NCI-H2107 treated with DMSO at 0.1 percent for 48 hours (cell line): ENCODE results near the gene HNRNPC.
"Not testable (repeated sequence)": the region's sequence is repeated elsewhere in the genome, so short reads cannot be mapped to it uniquely, and the experiment has no call there.

Experiments
- DNase-seq: peaks from one replicate; lab custom pipeline; 2025; ENCODE audit not compliant: unreplicated experiment; lab: John Stamatoyannopoulos, UW

The HNRNPC gene

DNA sequence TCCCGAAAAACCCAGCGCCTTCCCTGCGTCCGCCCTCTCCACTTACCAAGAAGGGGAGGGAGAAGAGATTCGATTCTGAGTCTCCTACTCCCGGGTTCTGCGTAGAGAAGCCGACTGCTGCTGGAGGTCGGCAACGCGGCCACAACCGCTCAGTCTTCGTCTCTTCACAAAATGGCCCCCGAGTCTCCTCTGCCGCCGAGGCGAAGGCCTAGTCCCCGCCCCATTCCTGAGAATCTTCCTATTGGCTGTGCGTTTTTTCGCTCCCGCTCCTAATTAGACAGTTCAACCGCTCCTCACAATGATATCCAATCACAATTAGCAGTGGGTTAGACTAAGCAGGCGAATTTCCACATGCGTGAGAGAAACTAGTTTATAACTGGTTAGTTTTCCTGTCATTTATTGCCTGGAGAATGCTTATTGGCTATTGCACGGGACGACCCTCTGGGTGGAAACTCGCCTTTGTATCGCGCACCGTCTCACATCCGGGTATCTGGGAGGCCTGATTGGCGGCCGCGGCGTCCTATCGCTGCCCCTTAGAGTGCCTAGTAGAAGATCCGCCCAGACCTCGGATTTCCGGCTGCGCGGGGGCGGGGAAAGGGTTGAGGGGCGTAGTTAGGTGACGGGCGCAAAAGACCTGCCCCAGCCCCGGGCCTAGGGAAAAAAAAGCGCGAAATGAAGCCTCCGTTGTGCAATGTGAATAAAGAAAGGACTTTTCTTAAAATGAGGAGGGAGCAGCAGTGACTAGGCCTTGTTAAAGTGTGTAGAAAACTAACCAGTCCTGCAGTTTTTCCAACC lies at the start of gene HNRNPC:
TSS of gene HNRNPC (minus strand) at position 191 of the 795 bp plus-strand sequence. CDS start 35,249 bp downstream, outside the sequence.
- DNase-seq: peak; percentile 100

DNA sequence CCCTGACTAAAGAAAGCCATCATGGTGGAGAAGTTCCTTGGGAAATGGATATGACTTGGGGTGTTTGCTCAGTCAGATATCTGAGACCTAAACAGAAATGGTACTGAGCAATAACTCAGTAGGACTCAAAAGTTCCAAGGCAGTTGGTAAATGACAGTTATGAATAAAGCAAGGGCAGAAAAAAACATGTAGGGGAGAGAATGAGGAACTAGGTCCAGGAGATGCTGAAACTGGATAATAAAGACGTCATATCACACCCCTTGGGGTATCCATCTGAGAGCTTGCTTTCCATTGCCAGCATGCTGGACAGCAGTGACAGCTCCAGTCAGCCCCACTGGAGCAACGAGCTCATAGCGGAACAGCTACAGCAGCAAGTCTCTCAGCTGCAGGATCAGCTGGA lies 48.2 kb upstream of the HNRNPC start:
- DNase-seq: no peak

DNA sequence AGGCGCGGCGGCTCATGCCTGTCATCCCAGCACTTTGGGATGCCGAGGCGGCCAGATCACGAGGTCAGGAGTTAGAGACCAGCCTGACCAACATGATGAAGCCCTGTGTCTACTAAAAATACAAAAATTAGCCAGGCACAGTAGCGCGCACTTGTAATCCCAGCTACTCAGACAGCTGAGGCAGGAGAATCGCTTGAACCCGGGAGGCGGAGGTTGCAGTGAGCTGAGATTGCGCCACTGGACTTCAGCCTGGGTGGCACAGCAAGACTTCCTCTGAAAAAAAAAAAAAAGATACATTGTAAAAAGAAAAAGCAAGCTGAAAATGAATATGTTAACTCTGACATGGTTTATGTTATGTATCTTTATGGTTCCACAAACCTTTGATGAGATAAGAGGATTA lies 44.3 kb upstream of the HNRNPC start:
- no peak for DNase-seq

DNA sequence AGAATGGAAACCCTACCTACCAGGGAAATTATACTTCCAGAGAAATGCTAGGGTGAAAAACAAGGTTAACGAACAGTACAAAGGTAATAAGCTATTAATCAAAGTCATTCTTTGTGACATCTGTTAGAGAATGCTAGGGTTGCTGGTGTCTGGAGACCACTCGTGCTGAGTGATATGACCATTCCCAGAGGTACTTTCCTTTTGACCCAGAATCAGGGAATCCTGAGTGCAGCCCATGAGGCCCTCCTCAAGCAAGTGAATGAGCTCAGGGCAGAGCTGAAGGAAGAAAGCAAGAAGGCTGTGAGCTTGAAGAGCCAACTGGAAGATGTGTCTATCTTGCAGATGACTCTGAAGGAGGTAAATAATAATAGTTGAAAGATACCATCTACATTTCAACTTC lies 42.4 kb upstream of the HNRNPC start:
- DNase-seq: no peak

DNA sequence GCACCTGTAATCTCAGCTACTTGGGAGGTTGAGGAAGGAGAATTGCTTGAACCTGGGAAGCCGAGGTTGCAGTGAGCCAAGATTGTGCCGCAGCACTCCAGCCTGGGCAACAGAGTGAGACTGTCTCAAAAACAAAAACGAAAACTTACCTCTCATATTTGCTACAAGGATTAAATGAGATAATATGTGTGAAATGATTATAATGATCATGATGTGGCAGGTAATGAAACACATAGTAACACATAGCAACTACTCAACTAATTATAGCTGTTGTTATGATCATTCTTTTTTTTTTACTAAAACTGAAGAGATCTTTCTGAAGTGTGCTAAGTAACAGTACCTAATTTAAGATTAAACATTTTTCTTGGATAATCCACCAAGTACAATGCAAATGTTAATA lies 40.7 kb upstream of the HNRNPC start:
- no peak for DNase-seq

DNA sequence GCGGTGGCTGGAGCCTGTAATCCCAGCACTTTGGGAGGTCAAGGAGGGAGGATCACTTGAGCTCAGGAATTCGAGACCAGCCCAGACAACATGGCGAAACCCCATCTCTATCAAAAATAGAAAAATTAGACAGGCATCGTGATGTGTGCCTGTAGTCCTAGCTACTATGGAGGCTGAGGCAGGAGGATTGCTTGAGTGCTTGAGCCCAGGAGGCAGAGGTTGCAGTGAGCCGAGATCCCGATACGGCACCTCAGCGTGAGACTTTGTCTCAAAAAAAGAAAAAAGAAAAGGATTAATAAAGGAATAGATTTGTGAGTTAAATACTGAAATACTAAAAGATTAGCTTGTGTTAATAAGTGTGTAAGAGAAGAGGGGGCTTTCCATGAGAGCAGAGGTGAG lies 40.0 kb upstream of the HNRNPC start:
- no peak for DNase-seq

DNA sequence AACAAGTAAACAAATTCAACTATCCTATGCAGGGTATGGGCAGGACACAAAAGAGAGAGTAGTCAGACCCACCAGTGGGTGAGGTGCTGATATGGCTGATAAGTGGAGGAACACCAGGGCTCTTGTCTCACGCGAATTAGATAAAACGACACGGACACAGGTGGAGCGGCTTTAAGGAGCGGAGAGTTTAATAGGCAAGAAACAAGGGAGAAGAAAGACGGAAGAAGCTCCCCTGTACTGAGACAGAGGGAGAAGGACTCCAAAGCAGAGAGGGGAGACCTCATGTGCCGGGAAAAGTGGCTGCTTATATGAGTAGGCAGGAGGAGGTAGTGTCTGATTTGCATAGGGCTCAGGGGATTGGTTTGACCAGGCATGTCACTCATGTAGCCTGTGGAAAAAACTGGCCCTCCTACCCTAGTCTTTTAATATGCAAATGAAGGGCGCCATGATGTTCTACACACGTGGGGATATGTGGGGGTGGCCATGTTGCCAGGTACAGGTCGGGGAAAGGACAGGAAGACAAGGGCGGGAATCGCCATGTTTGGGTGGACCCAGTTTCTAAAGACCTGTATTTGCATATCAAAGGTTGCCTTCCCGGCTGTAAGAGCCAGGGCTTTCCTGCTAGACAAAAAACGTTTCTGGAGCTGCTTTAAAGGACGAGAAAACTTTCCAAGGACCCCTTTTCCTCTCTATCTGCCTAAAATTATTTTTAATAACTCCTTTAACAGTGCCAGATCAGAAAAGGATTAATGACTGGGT lies 39.4 kb upstream of the HNRNPC start:
- DNase-seq: peak; percentile 99

DNA sequence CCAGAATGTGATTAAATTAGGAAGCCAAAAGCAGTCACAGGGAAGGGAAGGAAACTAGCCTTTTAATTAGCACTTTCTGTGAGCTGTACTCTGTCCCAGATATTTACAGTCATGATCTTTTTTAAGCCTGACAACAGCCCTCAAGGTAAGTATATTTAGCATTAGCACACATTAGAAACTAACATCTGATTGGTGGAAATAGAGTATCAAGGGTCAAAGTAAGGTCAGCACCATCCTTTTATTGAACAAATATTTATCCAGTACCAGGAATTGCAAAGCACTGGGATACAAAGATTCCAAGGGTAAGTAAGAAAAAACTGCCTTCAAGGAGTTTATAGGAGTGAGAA lies 38.9 kb upstream of the HNRNPC start:
- no peak for DNase-seq

DNA sequence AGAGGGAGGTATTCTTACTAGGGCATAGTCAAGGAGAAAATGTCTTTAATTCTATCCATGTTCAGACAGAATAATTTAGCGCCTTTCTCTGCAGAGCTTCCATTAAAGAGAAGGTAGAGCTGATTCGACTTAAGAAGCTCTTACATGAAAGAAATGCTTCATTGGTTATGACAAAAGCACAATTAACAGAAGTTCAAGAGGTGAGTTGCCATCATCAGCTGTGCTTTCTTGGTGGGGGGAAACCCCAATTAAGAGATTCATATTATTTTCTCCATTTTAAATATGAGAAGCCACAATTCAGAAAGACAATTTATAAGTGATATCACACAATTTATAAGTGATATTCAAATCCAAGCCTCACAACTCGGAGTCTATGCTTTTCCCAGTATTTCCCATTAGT lies 38.4 kb upstream of the HNRNPC start:
- no peak for DNase-seq

DNA sequence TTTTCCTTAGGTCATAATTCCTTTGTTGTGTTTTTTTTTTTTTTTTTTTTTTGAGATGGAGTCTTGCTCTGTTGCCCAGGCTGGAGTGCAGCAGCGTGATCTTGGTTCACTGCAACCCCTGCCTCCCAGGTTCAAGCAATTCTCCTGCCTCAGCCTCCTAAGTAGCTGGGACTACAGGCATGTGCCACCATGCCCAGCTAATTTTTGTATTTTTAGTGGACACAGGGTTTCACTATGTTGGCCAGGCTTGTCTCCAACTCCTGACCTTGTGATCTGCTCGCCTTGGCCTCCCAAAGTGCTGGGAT lies 33.5 kb upstream of the HNRNPC start:
- DNase-seq: not testable (repeated sequence)

DNA sequence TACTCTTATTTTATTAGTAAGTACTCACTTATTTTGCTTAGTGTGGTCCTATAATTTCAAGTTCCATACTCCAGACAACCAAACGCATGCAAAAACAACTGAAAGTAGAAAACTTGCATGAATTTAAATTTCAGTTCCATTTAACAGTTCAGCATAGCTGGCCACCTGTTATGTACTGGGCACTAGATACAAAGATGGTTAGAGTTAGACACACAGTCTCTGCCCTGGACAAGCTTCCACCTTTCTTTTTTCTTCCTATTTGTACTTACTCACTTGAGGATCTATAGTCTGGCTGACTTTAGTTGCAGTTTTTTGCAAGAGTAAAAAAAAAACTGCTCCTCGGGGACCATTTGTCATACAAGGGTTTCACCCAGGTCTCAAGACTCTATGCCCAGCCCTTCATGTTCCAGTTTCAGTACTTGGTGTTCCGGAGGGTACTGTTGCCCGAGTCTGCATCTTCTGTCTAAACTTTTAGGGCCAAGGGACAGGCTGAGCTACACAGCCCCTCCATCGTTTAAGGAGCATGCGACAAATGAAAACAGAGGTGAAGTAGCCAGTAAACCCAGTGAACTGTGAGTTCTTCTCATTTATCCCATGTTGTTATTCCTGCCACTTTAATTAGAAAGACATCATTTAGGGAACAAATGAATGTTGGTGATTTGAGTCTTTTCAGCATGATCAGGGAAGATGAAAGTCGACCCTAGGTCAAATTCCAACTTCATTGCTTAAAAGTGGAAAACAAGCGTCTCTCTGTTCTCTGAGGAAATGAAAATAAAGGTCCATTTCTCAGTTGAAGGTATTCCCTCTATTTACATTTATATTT lies 33.0 kb upstream of the HNRNPC start:
- no peak for DNase-seq

DNA sequence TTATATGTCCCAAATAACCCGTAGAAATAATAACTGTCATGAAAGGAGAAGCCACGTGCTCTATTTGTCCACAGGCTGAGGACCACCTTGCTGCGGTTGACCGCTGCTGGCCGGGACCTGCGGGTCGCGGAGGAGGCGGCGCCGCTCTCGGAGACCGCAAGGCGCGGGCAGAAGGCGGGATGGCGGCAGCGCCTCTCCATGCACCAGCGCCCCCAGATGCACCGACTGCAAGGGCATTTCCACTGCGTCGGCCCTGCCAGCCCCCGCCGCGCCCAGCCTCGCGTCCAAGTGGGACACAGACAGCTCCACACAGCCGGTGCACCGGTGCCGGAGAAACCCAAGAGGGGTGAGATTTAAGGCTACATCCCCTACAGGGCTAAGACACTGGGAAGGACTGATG lies 31.6 kb upstream of the HNRNPC start:
- DNase-seq: no peak

DNA sequence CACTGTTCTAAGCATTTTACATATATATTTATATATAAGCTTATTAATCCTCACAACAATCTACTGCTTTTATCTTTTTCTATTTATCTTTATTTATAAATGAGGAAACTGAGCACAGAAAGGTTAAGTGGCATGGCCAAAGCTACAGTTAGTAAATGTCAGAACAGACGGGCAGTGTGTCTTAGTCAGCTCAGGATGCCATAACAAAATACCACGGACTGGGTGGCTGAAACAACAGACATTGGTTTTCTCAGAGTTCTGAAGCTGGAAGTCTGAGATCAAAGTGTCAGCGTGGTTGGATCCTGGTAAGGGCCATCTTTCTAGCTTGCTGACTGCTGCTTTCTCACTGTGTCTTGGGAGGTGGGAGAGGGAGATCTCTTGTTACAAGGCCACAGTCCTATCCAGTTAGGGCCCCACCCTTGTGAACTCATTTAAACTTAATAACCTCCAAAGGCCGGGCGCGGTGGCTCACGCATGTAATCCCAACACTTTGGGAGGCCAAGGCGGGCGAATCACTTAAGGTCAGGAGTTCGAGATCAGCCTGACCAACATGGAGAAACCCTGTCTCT lies 30.4 kb upstream of the HNRNPC start:
- no peak for DNase-seq

DNA sequence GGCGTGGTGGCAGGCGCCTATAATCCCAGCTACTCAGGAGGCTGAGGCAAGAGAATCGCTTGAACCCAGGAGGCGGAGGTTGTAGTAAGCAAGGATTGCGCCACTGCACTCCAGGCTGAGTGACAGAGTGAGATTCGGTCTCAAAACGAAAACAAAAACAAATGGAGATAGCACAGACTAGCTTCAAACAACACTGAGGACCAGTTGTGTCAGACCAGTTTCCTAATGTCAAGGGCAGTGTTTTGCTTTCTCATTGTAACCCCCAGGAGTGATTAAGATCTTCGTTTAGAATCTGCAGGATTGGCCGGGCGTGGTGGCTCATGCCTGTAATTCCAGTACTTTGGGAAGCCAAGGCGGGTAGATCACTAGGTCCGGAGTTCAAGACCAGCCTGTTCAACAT lies 29.1 kb upstream of the HNRNPC start:
- DNase-seq: no peak

DNA sequence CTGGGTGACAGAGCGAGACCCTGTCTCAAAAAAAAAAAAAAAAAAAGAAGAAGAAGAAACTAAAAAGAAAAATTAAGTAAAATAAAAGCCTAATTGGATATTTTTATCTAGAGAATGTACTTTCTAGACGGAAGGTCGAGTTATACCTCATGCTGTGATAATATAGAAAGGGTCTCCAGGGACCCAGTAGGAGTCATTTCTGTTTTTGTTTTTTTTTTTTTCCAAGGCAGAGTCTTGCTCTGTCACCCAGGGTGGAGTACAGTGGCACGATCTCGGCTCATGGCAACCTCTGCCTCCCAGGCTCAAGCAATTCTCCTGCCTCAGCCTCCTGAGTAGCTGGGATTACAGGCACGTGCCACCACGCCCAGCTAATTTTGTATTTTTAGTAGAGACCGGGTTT lies 24.8 kb upstream of the HNRNPC start:
- not testable (repeated sequence) for DNase-seq

DNA sequence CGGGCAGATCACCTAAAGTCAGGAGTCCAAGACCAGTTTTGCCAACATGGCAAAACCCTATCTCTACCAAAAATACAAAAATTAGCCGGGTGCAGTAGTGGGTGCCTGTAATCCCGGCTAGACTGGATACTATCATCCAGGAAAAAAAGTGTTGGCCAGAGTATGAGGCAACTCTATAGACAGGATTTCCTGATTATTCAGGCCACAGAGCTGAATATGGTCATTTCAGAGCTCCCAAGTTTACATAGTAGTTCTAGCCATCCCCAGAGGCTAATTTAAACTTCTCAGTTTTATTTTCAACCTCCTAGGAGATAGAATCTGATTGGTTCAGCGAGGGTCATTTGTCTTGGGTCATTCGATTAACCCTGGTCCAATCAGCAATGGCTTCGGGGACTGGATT lies 17.9 kb upstream of the HNRNPC start:
- no peak for DNase-seq

DNA sequence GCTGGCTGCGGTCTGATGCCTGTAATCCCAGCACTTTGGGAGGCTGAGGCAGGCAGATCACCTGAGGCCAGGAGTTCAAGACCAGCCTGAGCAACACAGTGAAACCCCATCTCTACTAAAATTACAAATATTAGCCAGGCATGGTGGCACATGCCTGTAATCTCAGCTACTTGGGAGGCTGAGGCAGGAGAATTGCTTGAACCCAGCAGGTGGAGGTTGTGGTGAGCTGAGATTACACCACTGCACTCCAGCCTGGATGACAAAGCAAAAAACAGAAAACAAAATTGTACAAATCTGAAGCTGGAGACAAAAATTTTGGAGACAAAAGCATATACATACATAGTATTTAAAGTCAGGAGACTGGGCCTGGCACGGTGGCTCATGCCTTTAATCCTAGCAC lies 17.3 kb upstream of the HNRNPC start:
- not testable (repeated sequence) for DNase-seq

DNA sequence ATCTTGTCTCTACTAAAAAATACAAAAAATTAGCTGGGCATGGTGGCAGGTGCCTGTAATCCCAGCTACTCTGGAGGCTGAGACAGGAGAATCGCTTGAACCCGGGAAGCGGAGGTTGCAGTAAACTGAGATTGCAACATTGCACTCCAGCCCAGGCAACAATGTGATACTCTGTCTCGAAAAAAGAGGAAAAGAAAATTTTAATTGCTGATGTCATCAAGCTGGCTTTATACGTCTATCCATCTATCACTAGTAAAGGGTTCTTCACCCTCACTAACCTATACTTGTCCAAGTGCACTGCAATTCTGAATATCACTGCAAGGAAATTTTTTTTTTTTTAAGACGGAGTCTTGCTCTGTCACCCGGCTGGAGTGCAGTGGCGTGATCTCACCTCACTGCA lies 12.7 kb upstream of the HNRNPC start:
- not testable (repeated sequence) for DNase-seq

DNA sequence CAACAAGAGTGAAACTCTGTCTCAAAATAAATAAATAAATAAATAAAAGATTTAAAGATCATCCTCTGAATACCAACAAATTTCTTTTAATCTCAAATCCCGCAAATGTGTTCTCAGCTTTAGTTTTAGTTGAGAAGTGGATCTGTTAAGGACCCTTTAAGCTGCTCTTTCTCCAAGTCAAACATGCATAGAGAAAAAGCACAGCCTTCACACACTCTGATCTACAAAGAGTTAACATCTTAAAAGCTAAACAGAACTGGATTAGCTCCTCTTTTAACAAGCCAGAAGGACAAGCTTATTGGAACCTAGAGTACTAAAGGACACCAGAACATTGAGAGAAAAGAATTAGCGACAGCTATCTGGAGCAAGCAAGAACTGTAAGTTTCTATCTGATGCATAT lies 10.5 kb upstream of the HNRNPC start, which contains the start of gene RPGRIP1:
TSS of gene RPGRIP1 (plus strand) at position 301 of the 400 bp plus-strand sequence. CDS start 7,894 bp downstream, outside the sequence.
- no peak for DNase-seq

DNA sequence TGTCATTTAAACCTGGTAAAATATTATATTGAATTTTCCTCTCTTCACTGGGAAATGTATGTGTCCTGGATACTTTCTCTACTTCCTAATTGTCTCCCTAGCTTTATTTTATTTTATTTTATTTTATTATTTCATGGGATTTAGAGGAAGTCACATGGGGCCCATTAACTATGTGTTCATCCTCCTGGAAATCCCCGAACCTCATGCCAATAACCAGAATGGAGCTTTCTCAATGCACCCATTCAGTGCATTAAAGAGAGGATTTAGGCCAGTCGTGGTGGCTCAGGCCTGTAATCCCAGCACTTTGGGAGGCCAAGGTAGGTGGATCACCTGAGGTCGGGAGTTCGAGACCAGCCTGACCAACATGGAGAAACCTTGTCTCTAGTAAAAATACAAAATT lies 9.4 kb upstream of the HNRNPC start:
- no peak for DNase-seq

DNA sequence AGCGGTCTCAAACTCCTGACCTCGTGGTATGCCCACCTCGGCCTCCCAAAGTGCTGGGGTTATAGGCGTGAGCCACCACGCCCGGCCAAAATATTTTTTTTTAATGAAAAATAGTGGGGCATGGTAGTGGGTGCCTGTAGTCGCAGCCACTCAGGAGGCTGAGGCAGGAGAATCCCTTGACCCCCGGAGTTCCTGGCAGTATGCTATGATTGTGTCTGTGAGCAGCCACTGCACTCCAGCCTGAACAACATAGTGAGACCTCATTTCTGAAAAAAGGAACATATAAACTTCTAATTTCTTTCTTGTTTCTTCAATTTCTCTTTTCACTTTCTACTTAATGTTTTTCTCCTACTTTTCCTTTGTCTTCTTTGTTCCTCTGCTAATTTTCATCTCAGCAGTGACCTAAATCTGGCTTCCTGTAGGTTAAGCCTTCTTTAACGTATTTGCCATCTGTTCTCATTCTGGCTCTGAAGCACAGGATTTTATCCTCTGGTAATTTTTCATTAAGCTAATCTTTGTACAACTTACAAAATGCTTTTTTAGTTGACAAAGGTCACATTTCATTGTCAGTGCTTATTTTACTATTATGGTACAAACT lies 6.1 kb upstream of the HNRNPC start:
- DNase-seq: no peak
